OCI-LY7 (cell line): ENCODE measurements around the gene MITD1. TPM values are rescaled to one million over a fixed set of nuclear protein-coding genes. Genes with fewer than 3 reads are reported as not detected.

ENCODE experiments used
- BruUV-seq: library from RNA; stranded (reverse); fragments of 400-500 nt; replicated peaks from 2 replicates; lab custom pipeline; 2021; lab: Mats Ljungman, UMichigan
- CTCF ChIA-PET: fragments of 300-600 bp; sonication (Branson Sonifier 250); formaldehyde crosslinking; loops from one replicate; lab custom pipeline; 2022; ENCODE audit warnings: antibody characterized with exemption; ENCODE audit not compliant: unreplicated experiment; lab: Charles Lee
- POLR2A ChIA-PET: fragments of 300-600 bp; sonication (Branson Sonifier 250); formaldehyde crosslinking; loops from one replicate; lab custom pipeline; 2022; ENCODE audit warnings: antibody characterized with exemption; lab: Charles Lee
- DNase-seq: peaks from one replicate; pipeline ENCODE4 v3.0.0-alpha.2; 2015; ENCODE audit warnings: low spot score
- H2AFZ ChIP-seq: fragments of 200-600 bp; sonication (generic), shearing (Covaris generic); 2 replicates; pipeline ENCODE4 v1.6.1; 2014; ENCODE audit warnings: mild to moderate bottlenecking, antibody characterized with exemption, low read length, moderate library complexity
- H3K27ac ChIP-seq: fragments of 200-600 bp; sonication (generic); 2 replicates; pipeline ENCODE4 v1.5.1; 2014; ENCODE audit warnings: mixed run types, low read depth, mild to moderate bottlenecking, moderate library complexity, low read length, inconsistent platforms; ENCODE audit not compliant: poor library complexity, severe bottlenecking
- H3K36me3 ChIP-seq: fragments of 200-600 bp; sonication (generic); 2 replicates; pipeline ENCODE4 v1.6.1; 2014; ENCODE audit warnings: mild to moderate bottlenecking, antibody characterized with exemption, low read length, moderate library complexity, mixed read lengths; ENCODE audit not compliant: insufficient read depth
- H3K4me1 ChIP-seq: fragments of 200-600 bp; sonication (generic); 2 replicates; pipeline ENCODE4 v1.5.1; 2014; ENCODE audit warnings: mild to moderate bottlenecking, low read length; ENCODE audit not compliant: insufficient read depth, poor library complexity, severe bottlenecking
- H3K4me2 ChIP-seq: fragments of 200-600 bp; sonication (generic); 2 replicates; pipeline ENCODE4 v1.6.1; 2014; ENCODE audit warnings: mild to moderate bottlenecking, low read length
- H3K4me3 ChIP-seq: fragments of 200-600 bp; sonication (generic); 2 replicates; pipeline ENCODE4 v1.5.1; 2014; ENCODE audit warnings: mild to moderate bottlenecking, low read depth, low read length; ENCODE audit not compliant: poor library complexity, severe bottlenecking
- H3K79me2 ChIP-seq: fragments of 200-600 bp; sonication (generic); 2 replicates; pipeline ENCODE4 v1.6.1; 2016; ENCODE audit warnings: low read depth, mild to moderate bottlenecking, low read length, moderate library complexity, mixed read lengths; ENCODE audit not compliant: insufficient read depth
- H3K9me2 ChIP-seq: fragments of 200-600 bp; sonication (generic); 2 replicates; pipeline ENCODE4 v1.6.1; 2016; ENCODE audit warnings: mild to moderate bottlenecking, low read length, mixed read lengths; ENCODE audit not compliant: insufficient read depth
- H3K9me3 ChIP-seq: fragments of 200-600 bp; sonication (generic); 2 replicates; pipeline ENCODE4 v1.6.1; 2014; ENCODE audit warnings: mild to moderate bottlenecking, mixed run types, low read length, mixed read lengths
- H4K20me1 ChIP-seq: fragments of 200-600 bp; sonication (generic); 2 replicates; pipeline ENCODE4 v1.6.1; 2014; ENCODE audit warnings: mild to moderate bottlenecking, antibody characterized with exemption, low read length, moderate library complexity, mixed read lengths; ENCODE audit not compliant: insufficient read depth
- EZH2phosphoT487 ChIP-seq: fragments of 200-600 bp; sonication (generic); IDR thresholded peaks from 2 replicates; pipeline ENCODE4 v1.6.1; 2018; ENCODE audit warnings: low read depth, borderline replicate concordance, mild to moderate bottlenecking, mixed run types, antibody characterized with exemption, low read length, moderate library complexity, mixed read lengths
- intact Hi-C: fragments of 100-400 bp; cut with micrococcal nuclease; formaldehyde crosslinking; loops from one replicate; pipeline ENCODE4 v1.10.0; 2022; ENCODE audit not compliant: unreplicated experiment
- total RNA-seq, 2 experiments: library from RNA; depleted of rRNA in 1 of 2; stranded (reverse); fragments of >200 nt in 1 of 2; shearing (Covaris generic) in 1 of 2; gene quantifications; 2 replicates each; pipeline ENCODE4 v1.2.3, GENCODE V29; 2014 to 2022
- TF ChIP-seq, protein P1 (sequence below): fragments of 200-600 bp; sonication (generic); conservative IDR thresholded peaks from 2 replicates; pipeline ENCODE4 v1.5.1; 2014; ENCODE audit warnings: mild to moderate bottlenecking, antibody characterized with exemption, low read length, moderate library complexity, mixed read lengths

MITD1 gene
- total RNA-seq, 2 experiments from 2014 or later, result 34.2 to 35.9 TPM

- DNase-seq, result no peak
- POLR2A ChIA-PET, result no interaction called here
- CTCF ChIA-PET, result no interaction called here
Measured at GRCh38 chr2:99152199-99152895, 28.5 kb downstream of the MITD1 start.

GRCh38 chr2:99150706-99151105, 30.2 kb downstream of the MITD1 start:
- CTCF ChIA-PET, result no interaction called here
- POLR2A ChIA-PET, result interaction anchor here (0.7 kb wide), 1 partner anchor 384 kb away, joined by 3 read pairs; no protein-coding TSS in a partner anchor
- Histone ChIP-seq H2AFZ (no peak overlapping the region), H3K4me2 (no peak overlapping the region), H3K4me3 (no peak overlapping the region), H3K9me2 (no peaks in the 10 kb centered on the region), H3K79me2 (peaks cover 4% of the 10 kb centered on the region; the same call in 1 of the 2 replicates), H3K27ac (no peak overlapping the region), H3K36me3 (no peaks in the 10 kb centered on the region), H3K9me3 (no peaks in the 10 kb centered on the region), H4K20me1 (no peaks in the 10 kb centered on the region), H3K4me1 (peaks cover 9% of the 10 kb centered on the region)
- TF ChIP-seq EZH2phosphoT487, result no peak
- TF ChIP-seq, protein P1, sequence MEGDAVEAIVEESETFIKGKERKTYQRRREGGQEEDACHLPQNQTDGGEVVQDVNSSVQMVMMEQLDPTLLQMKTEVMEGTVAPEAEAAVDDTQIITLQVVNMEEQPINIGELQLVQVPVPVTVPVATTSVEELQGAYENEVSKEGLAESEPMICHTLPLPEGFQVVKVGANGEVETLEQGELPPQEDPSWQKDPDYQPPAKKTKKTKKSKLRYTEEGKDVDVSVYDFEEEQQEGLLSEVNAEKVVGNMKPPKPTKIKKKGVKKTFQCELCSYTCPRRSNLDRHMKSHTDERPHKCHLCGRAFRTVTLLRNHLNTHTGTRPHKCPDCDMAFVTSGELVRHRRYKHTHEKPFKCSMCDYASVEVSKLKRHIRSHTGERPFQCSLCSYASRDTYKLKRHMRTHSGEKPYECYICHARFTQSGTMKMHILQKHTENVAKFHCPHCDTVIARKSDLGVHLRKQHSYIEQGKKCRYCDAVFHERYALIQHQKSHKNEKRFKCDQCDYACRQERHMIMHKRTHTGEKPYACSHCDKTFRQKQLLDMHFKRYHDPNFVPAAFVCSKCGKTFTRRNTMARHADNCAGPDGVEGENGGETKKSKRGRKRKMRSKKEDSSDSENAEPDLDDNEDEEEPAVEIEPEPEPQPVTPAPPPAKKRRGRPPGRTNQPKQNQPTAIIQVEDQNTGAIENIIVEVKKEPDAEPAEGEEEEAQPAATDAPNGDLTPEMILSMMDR, result no peak
- BruUV-seq, result no TSS peak
- no peak for DNase-seq
- intact Hi-C loops, result no loop called here

More at GRCh38 chr2:99152199-99152895, 28.5 kb downstream of the MITD1 start:
- no TSS peak for BruUV-seq
- Histone ChIP-seq H3K79me2 (peaks cover 8% of the 10 kb centered on the region; the same call in 1 of the 2 replicates), H3K27ac (no peak overlapping the region), H3K9me3 (no peaks in the 10 kb centered on the region), H4K20me1 (no peaks in the 10 kb centered on the region), H3K4me1 (peaks cover 21% of the 10 kb centered on the region), H3K36me3 (peaks cover 10% of the 10 kb centered on the region), H2AFZ (no peak overlapping the region), H3K9me2 (no peaks in the 10 kb centered on the region), H3K4me2 (no peak overlapping the region), H3K4me3 (no peak overlapping the region)
- intact Hi-C loops, result no loop called here
- TF ChIP-seq, protein P1, result no peak
- no peak for TF ChIP-seq EZH2phosphoT487
